GM19397 (cell line): ENCODE data around the gene FAM217A.

Source experiments
- ATAC-seq: cut with Tn5 transposase; IDR thresholded peaks from one replicate; pipeline ENCODE4 v1.9.1; 2021; ENCODE audit warnings: mild to moderate bottlenecking, moderate library complexity; ENCODE audit not compliant: unreplicated experiment

The FAM217A gene

DNA sequence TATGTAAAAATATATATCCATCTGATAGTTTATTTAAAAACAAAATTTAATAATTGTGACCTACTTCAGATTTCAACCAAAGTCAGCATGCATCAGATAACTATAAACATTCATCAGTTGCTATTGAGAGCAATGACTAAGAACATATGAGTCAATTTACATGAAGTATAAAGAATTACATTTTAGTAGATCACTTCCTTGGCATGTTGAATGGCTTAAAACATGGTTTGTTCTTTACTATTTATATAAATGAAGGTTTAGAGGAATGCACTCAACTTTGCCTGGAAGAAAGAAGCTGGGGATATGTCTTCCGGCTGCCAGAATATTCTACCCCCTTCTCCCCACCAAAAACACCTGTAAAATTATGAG is 6.4 kb upstream of the FAM217A start:
- no peak for ATAC-seq

DNA sequence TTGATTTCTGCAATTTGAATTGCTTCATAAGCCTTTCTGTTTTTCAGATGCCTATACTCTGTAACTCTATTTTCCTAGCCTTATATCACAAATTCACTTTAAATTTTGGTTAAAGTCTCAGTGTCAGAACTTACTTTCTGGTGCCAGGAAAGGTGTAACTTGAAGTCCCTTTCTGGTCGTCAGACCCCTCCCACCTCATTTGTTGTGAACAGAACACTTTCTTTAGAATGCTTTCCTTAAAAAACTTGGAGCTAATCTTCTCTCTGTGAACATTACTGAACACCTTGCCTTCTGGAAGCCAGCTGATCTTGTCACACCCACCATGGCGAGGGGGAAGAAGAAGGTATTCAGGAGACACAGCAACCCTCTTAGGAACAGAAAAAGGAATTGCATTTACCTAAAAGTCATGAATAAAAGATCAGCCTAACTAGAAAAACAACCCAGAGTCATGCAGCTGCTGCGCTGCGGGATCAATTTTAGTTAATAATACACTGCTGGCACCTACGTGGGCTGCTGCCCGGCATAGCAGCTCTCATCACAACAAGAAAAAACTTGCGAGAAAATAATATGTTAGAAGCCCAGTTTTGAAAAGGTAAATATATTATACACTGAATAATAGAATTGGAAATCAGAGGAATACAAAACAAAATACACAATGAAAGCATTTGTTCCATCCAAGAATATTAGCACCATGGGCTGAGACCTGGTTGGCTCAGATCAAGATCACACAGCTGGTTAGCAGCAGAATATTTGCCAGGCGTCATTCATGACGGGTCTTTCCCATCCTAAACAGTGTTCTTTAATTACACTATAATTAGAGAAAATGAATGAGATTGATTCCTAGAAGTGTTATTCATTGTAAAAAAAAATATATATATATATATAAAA is 5.8 kb upstream of the FAM217A start:
- no peak for ATAC-seq

DNA sequence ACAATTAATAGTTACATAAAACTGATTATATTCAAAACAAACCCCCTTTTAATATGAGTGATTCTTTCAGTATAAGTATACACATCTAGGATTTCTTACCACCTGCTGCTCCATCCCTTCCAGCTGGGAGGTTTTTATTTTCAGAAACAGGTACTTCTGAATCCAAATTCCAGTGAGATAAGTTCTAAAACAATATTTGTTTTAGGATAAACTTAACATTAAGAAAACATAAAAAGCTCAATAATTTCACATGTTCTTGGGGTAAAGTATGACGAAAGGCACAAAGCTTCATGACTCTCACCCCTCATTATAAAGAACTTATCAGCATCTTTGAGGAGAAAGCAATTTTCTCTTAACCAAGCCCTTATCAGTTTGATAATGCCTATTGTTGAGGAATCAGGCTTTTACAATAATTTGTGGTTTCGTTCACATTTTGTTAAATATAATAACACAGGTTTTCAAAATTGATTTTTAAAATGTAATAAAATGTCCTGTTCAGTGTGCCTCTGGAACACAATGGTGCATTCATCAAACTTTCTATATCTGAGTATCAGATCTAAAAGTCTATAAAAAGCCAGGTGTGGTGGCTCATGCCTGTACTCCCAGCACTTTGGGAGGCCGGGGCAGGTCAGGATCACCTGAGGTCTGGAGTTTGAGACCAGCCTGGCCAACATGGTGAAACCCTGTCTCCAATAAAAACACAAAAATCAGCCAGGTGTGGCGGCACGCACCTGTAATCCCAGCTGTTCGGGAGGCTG is 4.3 kb downstream of the FAM217A start:
- no peak for ATAC-seq

DNA sequence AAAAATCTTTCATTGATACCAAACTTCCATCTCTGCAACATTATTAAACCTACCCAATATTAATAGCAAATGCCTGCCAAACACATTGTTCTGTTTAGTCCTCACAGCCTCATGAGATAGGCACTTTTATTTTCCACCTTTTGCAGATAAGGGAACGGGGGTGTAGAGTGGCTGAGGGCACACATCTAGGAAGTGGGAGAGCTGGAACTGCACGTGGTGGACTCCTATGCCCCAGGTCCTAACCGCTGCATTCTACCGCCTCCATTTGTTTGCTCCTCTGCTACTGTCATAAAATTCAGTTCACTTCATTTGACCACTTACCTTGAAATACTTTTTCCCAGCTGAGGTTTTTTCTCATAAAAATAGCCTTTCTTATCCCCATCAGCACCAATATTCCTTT is 7.6 kb downstream of the FAM217A start:
- ATAC-seq, result no peak

DNA sequence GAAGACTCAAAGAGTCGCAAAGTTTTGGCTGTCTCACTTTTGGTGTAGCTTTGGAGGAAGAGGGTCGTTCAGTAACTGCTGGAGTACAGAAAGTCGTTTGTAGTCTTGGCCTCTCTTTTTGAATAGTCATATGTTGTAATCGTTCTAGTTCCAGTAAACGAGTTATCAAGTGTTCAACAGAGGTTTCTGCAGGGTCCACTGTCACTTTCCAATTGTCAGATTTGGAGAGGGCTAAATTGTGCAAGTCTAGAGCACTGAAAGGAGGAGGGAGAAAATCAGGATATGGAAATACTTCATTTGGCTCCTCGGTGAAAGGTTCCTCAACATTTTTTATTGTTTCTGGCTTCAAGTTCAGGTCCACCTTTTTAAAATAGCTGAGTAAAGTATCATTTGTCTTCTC is 9.7 kb downstream of the FAM217A start:
- no peak for ATAC-seq

DNA sequence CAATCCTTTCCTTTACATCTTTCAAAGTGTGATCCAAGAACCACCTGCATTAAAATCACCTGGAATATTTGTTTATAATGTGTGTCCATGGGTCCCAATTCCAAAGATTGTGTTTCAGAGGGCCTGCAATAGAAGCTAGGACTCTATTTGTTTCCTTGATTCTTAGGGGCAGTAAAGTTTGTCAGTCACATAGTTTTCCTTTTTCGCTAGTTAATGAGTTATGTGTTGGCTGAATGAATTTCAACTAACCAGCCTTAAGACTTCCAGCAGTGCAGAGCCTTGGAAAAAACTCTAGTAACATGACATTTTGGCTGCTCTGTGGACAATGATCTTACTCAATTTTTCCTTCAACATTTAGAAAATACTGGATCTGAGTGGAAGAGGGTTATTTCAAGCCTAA is 11.3 kb downstream of the FAM217A start:
- ATAC-seq, result no peak

DNA sequence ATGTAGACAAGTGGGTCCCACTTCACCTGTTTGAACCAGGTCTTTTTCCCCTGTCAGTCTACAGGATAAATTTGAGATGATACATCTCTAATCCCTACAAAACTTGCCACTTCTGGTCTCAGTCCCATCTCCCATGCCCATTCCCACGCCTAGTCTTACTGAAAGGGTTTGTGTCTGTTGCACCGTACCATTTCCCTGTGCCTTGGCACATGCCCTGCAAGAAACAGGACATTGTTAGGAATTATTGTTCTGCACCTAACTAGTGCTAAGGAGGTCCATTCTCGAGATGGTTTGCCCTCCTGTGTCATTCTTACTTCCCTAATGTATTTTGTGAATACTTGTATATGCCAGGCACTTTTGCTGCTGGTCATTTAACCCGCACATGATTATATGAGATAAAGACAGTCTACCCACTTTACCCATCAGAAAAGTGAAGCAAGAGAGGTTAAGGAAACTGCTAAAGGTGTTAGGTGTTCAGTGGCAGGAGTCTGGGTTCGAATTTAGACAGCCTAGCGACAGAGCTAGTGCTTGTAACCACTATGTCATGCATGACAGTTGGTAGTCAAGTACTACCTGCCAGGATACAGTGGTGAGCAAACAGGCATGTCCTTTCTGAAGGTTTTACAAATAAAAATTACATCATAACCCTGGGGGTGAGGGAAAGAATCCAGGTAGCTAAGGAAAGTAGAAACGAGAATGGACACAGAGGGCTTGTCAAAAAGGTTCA is 12.7 kb downstream of the FAM217A start:
- no peak for ATAC-seq

DNA sequence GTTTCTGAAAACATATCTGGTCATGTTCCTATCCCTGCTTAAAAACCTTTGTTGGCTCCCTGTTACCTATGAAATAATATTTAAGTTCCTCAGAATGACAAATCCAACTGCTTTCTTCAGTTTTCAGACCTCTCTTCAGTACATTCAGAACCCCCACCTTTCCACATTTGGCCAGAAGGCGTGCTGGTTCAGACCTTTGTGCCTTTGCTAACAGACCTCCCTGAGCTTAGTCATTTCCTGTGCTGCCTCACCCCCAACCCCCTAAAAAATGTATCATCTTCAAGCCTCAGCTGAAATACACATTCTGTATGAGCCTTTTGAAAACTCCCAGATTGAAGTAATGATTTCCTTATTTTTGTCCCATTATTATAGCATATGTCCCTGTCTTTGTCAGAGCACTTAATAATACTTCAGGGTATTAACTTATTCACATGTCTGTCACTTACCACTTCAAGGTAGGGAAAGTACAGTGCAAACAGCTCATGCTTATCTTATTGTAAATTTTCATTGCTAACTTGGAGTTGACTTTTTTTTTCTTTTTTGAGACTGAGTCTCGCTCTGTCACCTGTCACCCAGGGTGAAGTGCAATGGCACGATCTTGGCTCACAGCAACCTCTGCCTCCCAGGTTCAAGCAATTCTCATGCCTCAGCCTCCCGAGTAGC is 19.7 kb downstream of the FAM217A start:
- no peak for ATAC-seq

DNA sequence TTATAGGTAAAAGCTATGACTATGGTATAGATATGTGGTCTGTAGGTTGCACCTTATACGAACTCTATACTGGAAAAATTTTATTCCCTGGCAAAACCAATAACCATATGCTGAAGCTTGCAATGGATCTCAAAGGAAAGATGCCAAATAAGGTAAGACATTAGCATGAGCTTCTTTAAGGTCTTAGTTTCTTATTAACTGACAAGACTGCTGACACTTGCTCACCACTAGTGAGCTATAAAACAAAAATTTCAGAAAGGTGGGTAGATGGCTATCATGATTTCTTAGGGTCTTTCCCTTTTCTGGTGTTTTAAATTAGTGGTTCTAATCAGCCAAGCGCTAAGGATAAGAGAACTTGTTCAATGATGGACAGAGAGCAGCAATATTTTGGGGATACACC is 21.9 kb downstream of the FAM217A start:
- ATAC-seq, result no peak

DNA sequence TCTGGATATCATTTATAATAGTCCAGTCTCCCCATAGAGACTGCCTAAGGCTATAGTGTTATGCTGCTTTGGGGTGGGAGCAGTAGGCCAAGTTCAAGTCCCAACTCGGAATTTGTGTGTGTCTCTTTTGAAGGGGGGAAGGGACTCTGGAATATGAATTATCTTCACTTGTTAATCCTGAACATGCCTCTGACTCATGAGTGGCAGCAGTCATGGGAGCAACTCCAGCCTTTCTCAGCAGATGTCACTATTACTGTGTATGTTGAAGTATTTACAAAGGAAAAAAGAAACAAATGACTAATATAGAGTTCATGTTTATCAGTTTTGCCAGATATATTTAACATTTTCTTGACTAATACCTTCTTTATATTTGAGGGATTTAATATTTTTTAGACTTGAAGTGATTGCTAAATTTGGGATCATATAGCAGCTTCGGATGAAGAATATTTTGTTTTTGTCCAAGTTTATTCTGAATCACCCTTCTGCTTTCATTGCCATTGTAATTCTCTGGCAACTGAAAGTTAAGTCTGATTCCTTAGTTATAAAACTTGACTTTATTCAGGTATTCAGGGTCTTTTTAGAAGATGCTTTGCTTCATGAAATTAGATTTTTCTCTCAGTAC is 23.4 kb downstream of the FAM217A start:
- no peak for ATAC-seq

DNA sequence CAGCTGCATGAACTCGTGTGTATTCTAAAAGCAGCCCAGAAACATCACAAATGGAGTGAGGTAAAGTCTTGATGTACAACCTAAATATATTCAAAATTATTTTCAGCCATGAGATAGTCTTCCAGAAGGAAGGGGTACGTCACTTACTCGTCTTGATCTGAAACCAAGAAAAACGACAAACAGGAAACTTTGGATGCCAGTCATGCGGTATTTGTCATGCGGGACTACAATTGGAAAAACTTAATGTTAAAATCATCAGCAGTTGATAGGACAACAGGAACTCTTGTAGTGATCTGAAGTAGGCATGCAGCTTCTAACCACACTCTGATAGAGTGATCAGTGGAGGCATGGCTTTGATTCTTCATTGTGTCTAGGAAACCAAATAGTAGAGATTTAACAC is 29.7 kb downstream of the FAM217A start:
- ATAC-seq, result no peak

DNA sequence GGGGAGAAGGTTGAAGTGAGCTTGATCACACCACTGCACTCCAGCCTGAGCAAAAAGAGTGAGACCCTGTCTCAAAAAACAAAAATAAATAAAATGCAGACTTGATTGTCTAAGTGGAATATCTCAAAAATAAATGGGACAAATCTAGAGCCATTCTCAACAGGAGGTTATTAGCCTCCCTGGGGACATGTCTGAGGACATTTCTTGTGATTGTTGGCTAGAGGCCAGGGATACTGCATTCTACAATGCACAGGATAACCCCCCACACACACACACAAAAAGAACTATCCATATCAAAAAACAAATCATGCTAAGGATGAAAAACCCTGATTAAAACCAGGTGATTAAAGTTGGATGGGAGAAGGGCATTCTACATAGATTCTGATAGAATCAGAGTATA is 37.5 kb downstream of the FAM217A start:
- ATAC-seq, result no peak

DNA sequence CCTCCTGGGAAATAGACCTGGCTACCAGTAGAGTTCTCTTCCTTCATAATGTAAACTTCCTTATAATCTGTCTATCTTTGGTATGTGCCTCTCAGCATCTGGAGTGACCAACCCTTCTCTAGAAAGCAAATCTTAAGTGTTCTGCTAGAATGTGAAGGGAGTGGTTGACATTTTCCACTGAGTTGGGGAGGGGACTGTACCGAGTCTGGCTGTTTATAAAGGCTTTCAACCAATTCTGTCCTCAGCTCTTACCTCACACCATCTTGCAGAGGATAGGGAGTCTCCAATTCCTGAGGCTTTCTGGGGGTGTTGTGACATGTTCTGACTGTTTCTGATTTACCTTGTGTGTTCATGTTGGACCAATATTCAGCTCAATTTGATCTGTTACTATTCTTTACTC is 39.6 kb downstream of the FAM217A start:
- no peak for ATAC-seq

DNA sequence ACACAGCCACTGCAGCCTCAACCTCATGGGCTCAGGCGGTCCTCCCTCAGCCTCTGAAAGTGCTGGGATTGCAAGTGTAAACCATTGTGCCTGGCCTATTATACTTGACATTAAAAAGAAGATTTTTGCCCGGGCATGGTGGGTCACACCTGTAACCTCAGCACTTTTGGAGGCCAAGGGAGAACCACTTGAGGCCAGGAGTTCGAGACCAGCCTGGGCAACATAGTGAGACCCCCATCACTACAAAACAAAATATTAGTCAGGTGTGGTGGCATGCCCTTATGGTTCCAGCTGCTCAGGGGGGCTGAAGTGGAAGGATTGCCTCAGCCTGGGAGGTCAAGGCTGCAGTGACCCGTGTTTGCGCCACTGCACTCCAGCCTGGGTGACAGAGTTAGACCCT is 42.4 kb downstream of the FAM217A start:
- ATAC-seq, result no peak

DNA sequence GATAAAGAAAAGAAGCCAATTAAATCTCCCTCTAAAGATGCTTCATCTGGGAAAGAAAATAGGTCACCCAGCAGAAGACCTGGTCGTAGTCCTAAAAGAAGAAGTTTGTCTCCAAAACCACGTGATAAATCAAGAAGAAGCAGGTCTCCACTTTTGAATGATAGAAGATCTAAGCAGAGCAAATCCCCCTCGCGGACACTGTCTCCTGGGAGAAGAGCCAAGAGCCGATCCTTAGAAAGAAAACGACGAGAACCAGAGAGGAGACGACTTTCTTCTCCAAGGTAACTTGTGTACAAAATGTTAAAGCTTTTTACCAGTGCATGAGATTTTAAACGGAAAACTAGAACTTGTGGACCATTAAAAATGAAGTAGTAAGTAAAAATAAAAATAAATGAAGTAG is 46.5 kb downstream of the FAM217A start:
- ATAC-seq, result no peak

DNA sequence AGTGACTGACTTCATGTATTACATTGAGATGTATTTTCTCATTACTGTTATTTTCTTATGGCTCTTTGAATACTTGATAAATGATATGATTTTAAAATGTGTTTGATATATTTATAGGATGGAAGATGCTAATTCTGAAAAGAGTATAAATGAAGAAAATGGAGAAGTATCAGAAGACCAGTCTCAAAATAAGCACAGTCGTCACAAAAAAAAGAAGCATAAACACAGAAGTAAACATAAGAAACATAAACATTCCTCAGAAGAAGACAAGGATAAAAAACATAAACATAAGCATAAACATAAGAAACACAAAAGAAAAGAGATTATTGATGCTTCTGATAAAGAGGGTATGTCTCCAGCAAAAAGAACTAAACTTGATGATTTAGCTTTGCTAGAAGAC is 47.5 kb downstream of the FAM217A start:
- no peak for ATAC-seq

DNA sequence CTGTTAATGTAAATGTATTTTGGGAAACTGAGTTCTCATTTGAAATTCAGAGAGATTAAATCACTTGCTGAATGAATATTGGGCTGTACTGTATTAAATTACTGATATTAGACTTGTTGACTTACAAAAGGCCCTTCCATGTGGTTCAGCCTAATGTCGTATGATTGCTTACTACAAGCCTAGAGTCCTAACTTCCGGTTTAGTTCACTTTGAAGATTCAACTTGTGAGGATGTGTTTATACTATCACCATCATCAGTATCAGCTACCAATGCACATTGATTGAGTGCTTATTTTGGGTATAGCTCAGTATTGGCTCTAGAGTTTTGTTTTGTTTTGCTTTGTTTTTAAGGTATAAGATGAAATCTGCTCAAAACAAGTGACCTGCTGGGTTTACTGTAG is 48.3 kb downstream of the FAM217A start:
- ATAC-seq, result no peak

DNA sequence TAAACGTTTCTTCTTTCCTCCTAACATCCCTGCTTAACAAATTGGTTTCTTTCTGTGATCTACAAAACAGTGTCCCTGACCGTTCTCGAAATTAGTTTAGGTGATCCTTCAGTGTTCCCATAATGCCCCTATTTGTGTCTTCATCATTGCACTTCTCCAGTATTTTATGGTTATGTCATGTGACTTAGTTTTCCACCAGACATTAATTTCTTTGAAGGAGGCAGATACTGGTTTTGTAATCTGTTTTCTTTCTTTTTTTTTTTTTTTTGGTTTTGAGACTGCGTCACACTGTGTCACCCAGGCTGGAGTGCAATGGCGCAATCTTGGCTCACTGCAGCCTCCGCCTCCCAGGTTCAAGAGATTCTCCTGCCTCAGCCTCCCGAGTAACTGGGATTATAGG is 49.2 kb downstream of the FAM217A start:
- no peak for ATAC-seq

DNA sequence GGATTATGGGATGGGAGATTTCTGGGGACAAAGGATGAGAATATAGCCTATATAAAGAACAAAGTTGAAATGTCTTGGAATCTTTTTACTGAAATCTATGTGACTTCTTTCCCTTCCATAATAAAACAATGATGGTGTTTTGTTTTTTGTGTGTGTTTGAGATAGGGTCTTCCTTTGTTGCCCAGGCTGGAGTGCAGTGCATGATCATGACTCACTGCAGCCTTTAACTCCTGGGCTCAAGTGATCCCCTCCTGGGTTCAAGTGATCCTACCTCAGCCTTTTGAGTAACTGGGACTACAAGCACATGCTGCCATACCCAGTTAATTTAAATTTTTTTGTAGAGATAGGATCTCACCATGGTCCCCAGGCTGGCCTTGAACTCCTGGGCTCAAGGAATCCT is 50.9 kb downstream of the FAM217A start:
- no peak for ATAC-seq

DNA sequence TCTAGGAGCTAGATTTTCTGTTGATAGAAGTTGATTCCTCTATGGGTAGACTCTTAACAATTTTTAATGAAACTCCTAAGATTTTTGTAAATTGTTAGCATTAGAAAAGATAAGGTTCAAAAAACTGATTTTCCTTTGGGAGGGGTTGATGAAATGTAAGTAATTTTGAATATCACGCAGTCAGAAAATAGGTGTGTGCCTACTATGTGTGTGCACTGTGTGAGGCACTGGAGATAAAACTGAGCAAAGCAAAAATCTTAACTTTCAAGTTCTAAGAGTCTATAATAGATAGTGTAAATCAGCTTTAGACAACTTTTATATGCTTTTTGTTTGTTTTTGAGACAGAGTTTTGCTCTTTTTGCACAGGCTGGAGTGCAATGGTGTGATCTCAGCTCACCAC is 53.3 kb downstream of the FAM217A start:
- ATAC-seq, result no peak

DNA sequence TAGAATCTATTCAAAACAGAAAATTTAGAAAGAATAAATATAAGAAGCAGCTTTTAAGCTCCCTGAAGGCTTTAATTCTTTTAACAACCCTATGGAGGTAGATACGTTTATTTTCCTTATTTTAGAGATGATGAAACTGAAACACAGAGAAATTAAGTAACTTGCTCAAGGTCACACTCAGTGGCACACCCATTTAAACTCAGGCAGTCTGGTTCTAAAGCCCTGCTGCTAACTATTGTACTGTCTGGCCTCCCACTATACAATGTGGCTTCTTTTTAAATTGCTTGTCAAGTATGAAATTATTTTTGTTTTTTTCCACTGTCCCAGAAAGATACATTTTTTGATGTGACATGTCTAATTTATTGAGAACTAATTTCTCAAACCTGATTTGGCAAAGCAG is 55.7 kb downstream of the FAM217A start:
- no peak for ATAC-seq
